HG02852 (cell line): ENCODE results near the gene TP53AIP1.

ENCODE experiments used
- ATAC-seq: cut with Tn5 transposase; IDR thresholded peaks from one replicate; pipeline ENCODE4 v1.9.1; 2021; ENCODE audit warnings: mild to moderate bottlenecking, moderate library complexity; ENCODE audit not compliant: unreplicated experiment

The TP53AIP1 gene

GRCh38 chr11:128942817-128943427 is at the start of gene TP53AIP1:
TSS of gene TP53AIP1 (minus strand) at chr11:128942871. CDS start at chr11:128937818, 5,053 bp downstream.
- ATAC-seq: no peak

- ATAC-seq: no peak
These were observed 45.7 kb upstream of the TP53AIP1 start for GRCh38 chr11:128988242-128988970.

GRCh38 chr11:128985880-128986279 is 43.2 kb upstream of the TP53AIP1 start:
- no peak for ATAC-seq

- no peak for ATAC-seq
These were observed 40.4 kb upstream of the TP53AIP1 start for GRCh38 chr11:128983023-128983422.

- no peak for ATAC-seq
These were observed 38.6 kb upstream of the TP53AIP1 start for GRCh38 chr11:128981254-128981653.

GRCh38 chr11:128970598-128971190 is 28.0 kb upstream of the TP53AIP1 start:
- no peak for ATAC-seq

GRCh38 chr11:128968916-128969315 is 26.2 kb upstream of the TP53AIP1 start:
- ATAC-seq: no peak

- ATAC-seq: no peak
These were observed 24.9 kb upstream of the TP53AIP1 start for GRCh38 chr11:128967578-128967977.

- ATAC-seq: peak; percentile 97
These were observed 22.8 kb upstream of the TP53AIP1 start for GRCh38 chr11:128965485-128965884.

- ATAC-seq: no peak
These were observed 21.8 kb upstream of the TP53AIP1 start for GRCh38 chr11:128964463-128964930.

GRCh38 chr11:128963744-128964325 is 21.2 kb upstream of the TP53AIP1 start:
- no peak for ATAC-seq

- ATAC-seq: no peak
These were observed 20.2 kb upstream of the TP53AIP1 start for GRCh38 chr11:128962896-128963295.

GRCh38 chr11:128961645-128962044 is 19.0 kb upstream of the TP53AIP1 start:
- no peak for ATAC-seq

GRCh38 chr11:128957202-128957482 is 14.5 kb upstream of the TP53AIP1 start:
- ATAC-seq: no peak

- no peak for ATAC-seq
These were observed 13.9 kb upstream of the TP53AIP1 start for GRCh38 chr11:128956401-128957201.

GRCh38 chr11:128955636-128956035 is 13.0 kb upstream of the TP53AIP1 start:
- no peak for ATAC-seq

- no peak for ATAC-seq
These were observed 10.5 kb upstream of the TP53AIP1 start for GRCh38 chr11:128953151-128953550.

GRCh38 chr11:128949791-128950454 is 7.3 kb upstream of the TP53AIP1 start:
- no peak for ATAC-seq

- no peak for ATAC-seq
These were observed 5.9 kb upstream of the TP53AIP1 start for GRCh38 chr11:128948583-128948982.

GRCh38 chr11:128947773-128948172 is 5.1 kb upstream of the TP53AIP1 start:
- no peak for ATAC-seq

GRCh38 chr11:128946648-128947047 is 4.0 kb upstream of the TP53AIP1 start:
- ATAC-seq: no peak
